T-helper 1 cell treated with Interleukin-12 subunit alpha and Interleukin-12 subunit beta and Interleukin-4 antibody, amounts not matched to agents 30 ng/mL and 1 ng/mL, for 36 hours (primary cell): ENCODE data around the gene SLC6A16. TPM values are rescaled to one million over a fixed set of nuclear protein-coding genes. Genes with fewer than 3 reads are reported as not detected.

Experiments used
- intact Hi-C: fragments of 100-400 bp; cut with micrococcal nuclease; formaldehyde crosslinking; loops from one replicate; pipeline ENCODE4 v1.15.1; 2024
- total RNA-seq: library from RNA; stranded (reverse); gene quantifications from 2 replicates; pipeline ENCODE4 v1.2.3, GENCODE V29; 2022

SLC6A16 gene
- total RNA-seq, 1 donor from 2014 or later, result 5.8 TPM

- intact Hi-C loops, result no loop called here
These were observed 37.7 kb downstream of the SLC6A16 start for GRCh38 chr19:49287141-49287770.

- intact Hi-C loops, result no loop called here
These were observed 42.8 kb downstream of the SLC6A16 start for GRCh38 chr19:49282184-49282583.

GRCh38 chr19:49272204-49272603 is 52.8 kb downstream of the SLC6A16 start:
- intact Hi-C loops, result no loop called here

GRCh38 chr19:49271080-49271753 is 53.8 kb downstream of the SLC6A16 start:
- intact Hi-C loops, result no loop called here

GRCh38 chr19:49266409-49266808 is 58.6 kb downstream of the SLC6A16 start:
- intact Hi-C loops, result loop anchor here (1.0 to 2.0 kb wide), 5 partner anchors 35 to 210 kb away; no protein-coding TSS in a partner anchor

GRCh38 chr19:49264258-49264657 is 60.7 kb downstream of the SLC6A16 start:
- intact Hi-C loops, result no loop called here

- intact Hi-C loops, result no loop called here
These were observed 63.4 kb downstream of the SLC6A16 start for GRCh38 chr19:49261602-49262001.

GRCh38 chr19:49256691-49257090 is 68.3 kb downstream of the SLC6A16 start:
- intact Hi-C loops, result no loop called here

- intact Hi-C loops, result no loop called here
These were observed 69.3 kb downstream of the SLC6A16 start for GRCh38 chr19:49255674-49256073.

- intact Hi-C loops, result no loop called here
These were observed 75.1 kb downstream of the SLC6A16 start for GRCh38 chr19:49249933-49250332.

GRCh38 chr19:49247676-49248075 is 77.3 kb downstream of the SLC6A16 start:
- intact Hi-C loops, result no loop called here

- intact Hi-C loops, result no loop called here
These were observed 80.7 kb downstream of the SLC6A16 start for GRCh38 chr19:49244256-49244655.

GRCh38 chr19:49243726-49244125 is 81.3 kb downstream of the SLC6A16 start:
- intact Hi-C loops, result no loop called here

- intact Hi-C loops, result no loop called here
These were observed 81.9 kb downstream of the SLC6A16 start for GRCh38 chr19:49243129-49243528.

- intact Hi-C loops, result no loop called here
These were observed 83.2 kb downstream of the SLC6A16 start for GRCh38 chr19:49241769-49242168.

Other genes with a start within 250 kb of the SLC6A16 start
- 233 and 234 TPM in 2 replicates for gene SNRNP70, start 239.7 kb downstream of the SLC6A16 start, total RNA-seq
- 2.1 and 3.4 TPM in 2 replicates for gene LIN7B, start 210.8 kb downstream of the SLC6A16 start, total RNA-seq
- 0.98 and 1.1 TPM in 2 replicates for gene C19orf73, start 206.0 kb downstream of the SLC6A16 start, total RNA-seq
- gene PPFIA3, start 205.6 kb downstream of the SLC6A16 start, total RNA-seq, result 3.3 and 3.5 TPM in 2 replicates
- not detected in 2 replicates for gene HRC, start 169.8 kb downstream of the SLC6A16 start, total RNA-seq
- gene TRPM4, start 167.4 kb downstream of the SLC6A16 start, total RNA-seq, result 0.54 and 1.0 TPM in 2 replicates
- gene CD37, start 10.2 kb upstream of the SLC6A16 start, total RNA-seq, result 229 and 231 TPM in 2 replicates
- gene TEAD2, start 37.2 kb upstream of the SLC6A16 start, total RNA-seq, result not detected in 2 replicates
- not detected in 2 replicates for gene DKKL1, start 38.7 kb upstream of the SLC6A16 start, total RNA-seq
- not detected in 2 replicates for gene KASH5, start 63.1 kb upstream of the SLC6A16 start, total RNA-seq
- gene PTH2, start 98.2 kb upstream of the SLC6A16 start, total RNA-seq, result not detected in 2 replicates
- gene GFY, start 100.2 kb upstream of the SLC6A16 start, total RNA-seq, result not detected in 2 replicates
- 0.07 and 0.15 TPM in 2 replicates for gene SLC17A7, start 116.3 kb upstream of the SLC6A16 start, total RNA-seq
- gene PIH1D1, start 126.6 kb upstream of the SLC6A16 start, total RNA-seq, result 136 TPM in 2 replicates
- gene ALDH16A1, start 128.0 kb upstream of the SLC6A16 start, total RNA-seq, result 33.7 and 34.2 TPM in 2 replicates
- gene FLT3LG, start 149.0 kb upstream of the SLC6A16 start, total RNA-seq, result 319 and 325 TPM in 2 replicates
- gene RPL13A, start 162.4 kb upstream of the SLC6A16 start, total RNA-seq, result 2,098 and 2,177 TPM in 2 replicates
- gene RPS11, start 171.2 kb upstream of the SLC6A16 start, total RNA-seq, result 1,814 and 1,819 TPM in 2 replicates
- gene FCGRT, start 187.5 kb upstream of the SLC6A16 start, total RNA-seq, result 10.1 and 11.0 TPM in 2 replicates
- 1.9 and 2.0 TPM in 2 replicates for gene RCN3, start 202.8 kb upstream of the SLC6A16 start, total RNA-seq